ENCODE measurements around the gene CNTNAP2.

GRCh38 chr7:146754385-146754784, 637.8 kb downstream of the CNTNAP2 start:
- TF ChIP-seq CTCF (IDR thresholded peaks at IDR 0.05; ENCODE audit: low read depth, low read length, missing input control) (no peak), FOXA1 (IDR thresholded peaks at IDR 0.05) (no peak), HNF4A (conservative IDR thresholded peaks at IDR 0.05) (no peak), SP1 (IDR thresholded peaks at IDR 0.05) (no peak), REST (IDR thresholded peaks at IDR 0.05) (no peak), EGR1 (IDR thresholded peaks at IDR 0.05; ENCODE audit: low read depth in 2 of 2) (no peak)
